ENCODE results near the gene APPBP2.

DNA sequence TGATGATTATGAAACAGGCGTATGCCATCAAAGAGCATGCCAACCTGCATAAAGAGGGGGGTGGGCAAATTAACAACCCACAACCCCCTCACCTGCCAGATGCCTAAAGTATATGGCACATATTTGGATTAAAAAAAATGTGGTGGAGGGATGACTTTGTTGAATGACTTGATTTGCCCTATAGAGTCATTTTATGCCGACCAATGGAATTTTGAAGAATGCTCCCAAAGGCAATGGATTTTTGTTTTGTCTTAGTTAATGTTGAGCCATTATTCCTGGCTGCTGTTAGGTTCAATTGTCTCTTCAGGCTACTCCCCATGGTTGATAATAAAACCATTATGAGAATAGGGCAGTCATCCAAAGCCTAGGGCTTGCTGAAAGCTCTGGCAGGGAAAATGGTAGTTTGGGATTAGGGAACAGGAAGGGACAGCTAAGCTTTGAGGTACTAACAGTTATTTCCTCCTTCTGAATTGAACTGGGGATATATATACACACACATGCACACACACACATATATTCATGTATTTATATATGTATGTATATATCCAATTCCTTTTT, 109.6 kb downstream of the APPBP2 start:
- TF ChIP-seq CTCF (IDR thresholded peaks at IDR 0.05): no peak
- no peak for TF ChIP-seq POLR2A (IDR thresholded peaks at IDR 0.05)
